DOHH2 (cell line): ENCODE data around the gene DNPH1.
A peak's percentile ranks its signal among the peaks of the same experiment; 100 is the strongest.

Experiments used
- H3F3A ChIP-seq: fragments of 200-600 bp; sonication (generic), shearing (Covaris generic); 2 replicates; pipeline ENCODE4 v1.6.0; 2016; ENCODE audit warnings: antibody characterized with exemption, mild to moderate bottlenecking; ENCODE audit not compliant: control insufficient read depth, insufficient read depth
- H3K27ac ChIP-seq: fragments of 200-600 bp; sonication (generic); 2 replicates; pipeline ENCODE4 v1.5.1; 2014; ENCODE audit warnings: low read depth, mild to moderate bottlenecking, low read length, moderate library complexity
- H3K27me3 ChIP-seq: fragments of 200-600 bp; sonication (generic); 2 replicates; pipeline ENCODE4 v1.6.1; 2014; ENCODE audit warnings: mild to moderate bottlenecking, low read length, mixed read lengths; ENCODE audit not compliant: control insufficient read depth
- H3K36me3 ChIP-seq: fragments of 200-600 bp; sonication (generic); 2 replicates; pipeline ENCODE4 v1.6.1; 2014; ENCODE audit warnings: mild to moderate bottlenecking, low read length, moderate library complexity, mixed read lengths; ENCODE audit not compliant: control insufficient read depth
- H3K4me1 ChIP-seq: fragments of 200-600 bp; sonication (generic); 2 replicates; pipeline ENCODE4 v1.6.1; 2014; ENCODE audit warnings: mild to moderate bottlenecking, low read length, mixed read lengths; ENCODE audit not compliant: control insufficient read depth
- H3K4me2 ChIP-seq: fragments of 200-600 bp; sonication (generic); 2 replicates; pipeline ENCODE4 v1.6.0; 2014; ENCODE audit warnings: mild to moderate bottlenecking, low read length, moderate library complexity
- H3K4me3 ChIP-seq: fragments of 200-600 bp; sonication (generic); 2 replicates; pipeline ENCODE4 v1.5.1; 2014; ENCODE audit warnings: mild to moderate bottlenecking, low read length, mixed read lengths
- H3K79me2 ChIP-seq: fragments of 200-600 bp; sonication (generic); 2 replicates; pipeline ENCODE4 v1.6.1; 2014; ENCODE audit warnings: mild to moderate bottlenecking, low read length, mixed read lengths; ENCODE audit not compliant: control insufficient read depth
- H3K9me2 ChIP-seq: fragments of 200-600 bp; sonication (generic); replicated peaks from 2 replicates; pipeline ENCODE4 v1.6.1; 2014; ENCODE audit warnings: mild to moderate bottlenecking, low read length, mixed read lengths; ENCODE audit not compliant: control insufficient read depth
- H3K9me3 ChIP-seq: fragments of 200-600 bp; sonication (generic); 2 replicates; pipeline ENCODE4 v1.6.1; 2014; ENCODE audit warnings: antibody characterized with exemption, low read length, mixed read lengths; ENCODE audit not compliant: control insufficient read depth, insufficient read depth
- H4K20me1 ChIP-seq: fragments of 200-600 bp; sonication (generic); 2 replicates; pipeline ENCODE4 v1.6.0; 2014; ENCODE audit warnings: low read depth, mild to moderate bottlenecking, antibody characterized with exemption, low read length, moderate library complexity; ENCODE audit not compliant: control insufficient read depth, insufficient read depth
- CTCF ChIP-seq: fragments of 200-600 bp; sonication (generic); IDR thresholded peaks from one replicate; pipeline ENCODE4 v1.5.1; 2014; ENCODE audit warnings: antibody characterized with exemption, mild to moderate bottlenecking, low read depth, low read length; ENCODE audit not compliant: poor library complexity, severe bottlenecking
- EZH2phosphoT487 ChIP-seq: fragments of 200-600 bp; sonication (generic); IDR thresholded peaks from 2 replicates; pipeline ENCODE4 v1.6.1; 2017; ENCODE audit warnings: borderline replicate concordance, mild to moderate bottlenecking, antibody characterized with exemption, low read length, moderate library complexity, mixed read lengths

DNPH1 gene

GRCh38 chr6:43271944-43272343, 42.7 kb upstream of the DNPH1 start:
- Histone ChIP-seq H3K9me3 (no peaks in the 10 kb centered on the region), H3K79me2 (no peaks in the 10 kb centered on the region), H3K27me3 (no peaks in the 10 kb centered on the region), H3K36me3 (no peaks in the 10 kb centered on the region), H4K20me1 (no peaks in the 10 kb centered on the region), H3K4me2 (0 out of 2 replicates have a peak overlapping the region, but pooled peaks have one; percentile 15), H3F3A (peaks cover 26% of the 10 kb centered on the region), H3K9me2 (no peaks in the 10 kb centered on the region), H3K4me3 (no peak overlapping the region), H3K27ac (peak overlapping the region; percentile 78), H3K4me1 (peaks cover 95% of the 10 kb centered on the region)
- no peak for TF ChIP-seq CTCF
- no peak for TF ChIP-seq EZH2phosphoT487

GRCh38 chr6:43271103-43271815, 42.0 kb upstream of the DNPH1 start:
- Histone ChIP-seq H3K27me3 (no peaks in the 10 kb centered on the region), H3K4me1 (peaks cover 89% of the 10 kb centered on the region), H3K4me3 (peak overlapping the region; percentile 55), H3F3A (peaks cover 26% of the 10 kb centered on the region), H3K79me2 (no peaks in the 10 kb centered on the region), H3K36me3 (no peaks in the 10 kb centered on the region), H3K27ac (peak overlapping the region; percentile 78), H4K20me1 (no peaks in the 10 kb centered on the region), H3K4me2 (peak overlapping the region; percentile 65), H3K9me3 (no peaks in the 10 kb centered on the region), H3K9me2 (no peaks in the 10 kb centered on the region)
- TF ChIP-seq EZH2phosphoT487 (no peak), CTCF (no peak)

GRCh38 chr6:43269273-43270007, 40.2 kb upstream of the DNPH1 start:
- no peaks in the 10 kb centered on the region for H4K20me1 ChIP-seq
- H3K36me3 ChIP-seq: no peaks in the 10 kb centered on the region
- no peaks in the 10 kb centered on the region for H3K9me3 ChIP-seq
- H3F3A ChIP-seq: peaks cover 26% of the 10 kb centered on the region
- no peaks in the 10 kb centered on the region for H3K27me3 ChIP-seq
- TF ChIP-seq CTCF: no peak
- TF ChIP-seq EZH2phosphoT487: no peak
- no peaks in the 10 kb centered on the region for H3K79me2 ChIP-seq
- no peaks in the 10 kb centered on the region for H3K9me2 ChIP-seq
- H3K4me1 ChIP-seq: peaks cover 71% of the 10 kb centered on the region
- peak overlapping the region; percentile 55 for H3K4me3 ChIP-seq
- peak overlapping the region; percentile 78 for H3K27ac ChIP-seq
- peak overlapping the region; percentile 65 for H3K4me2 ChIP-seq
